ENCODE data around the gene DYNC2LI1.

DYNC2LI1 gene

GRCh38 chr2:43851011-43851980 is 77.5 kb downstream of the DYNC2LI1 start:
- Histone ChIP-seq H3K36me3 (ENCODE audit: control insufficient read depth in 1 of 2, insufficient read depth in 2 of 2, low read length in 2 of 2) (no peaks in the 10 kb centered on the region), H3K27ac (ENCODE audit: low read length) (no peak overlapping the region), H3K4me1 (ENCODE audit: control insufficient read depth in 1 of 2, insufficient read depth in 2 of 2, low read length in 2 of 2) (no peaks in the 10 kb centered on the region), H3K27me3 (ENCODE audit: low read depth, low read length) (peaks cover 8% of the 10 kb centered on the region), H3K9me3 (ENCODE audit: control insufficient read depth in 1 of 2, low read length in 2 of 2) (no peaks in the 10 kb centered on the region), H3K4me3 (ENCODE audit: low read depth in 1 of 2, low read length in 2 of 2) (no peak overlapping the region)

GRCh38 chr2:43852196-43852730 is 78.4 kb downstream of the DYNC2LI1 start:
- no peak overlapping the region for H3K4me3 ChIP-seq (ENCODE audit: low read depth in 1 of 2, low read length in 2 of 2)
- no peaks in the 10 kb centered on the region for H3K36me3 ChIP-seq (ENCODE audit: control insufficient read depth in 1 of 2, insufficient read depth in 2 of 2, low read length in 2 of 2)
- H3K27ac ChIP-seq (ENCODE audit: low read length) = no peak overlapping the region
- H3K9me3 ChIP-seq (ENCODE audit: control insufficient read depth in 1 of 2, low read length in 2 of 2) = no peaks in the 10 kb centered on the region
- no peaks in the 10 kb centered on the region for H3K4me1 ChIP-seq (ENCODE audit: control insufficient read depth in 1 of 2, insufficient read depth in 2 of 2, low read length in 2 of 2)
- H3K27me3 ChIP-seq (ENCODE audit: low read depth, low read length) = peaks cover 8% of the 10 kb centered on the region

- H3K36me3 ChIP-seq (ENCODE audit: control insufficient read depth in 1 of 2, insufficient read depth in 2 of 2, low read length in 2 of 2) = no peaks in the 10 kb centered on the region
- H3K27ac ChIP-seq (ENCODE audit: low read length) = no peak overlapping the region
- H3K4me1 ChIP-seq (ENCODE audit: control insufficient read depth in 1 of 2, insufficient read depth in 2 of 2, low read length in 2 of 2) = no peaks in the 10 kb centered on the region
- H3K9me3 ChIP-seq (ENCODE audit: control insufficient read depth in 1 of 2, low read length in 2 of 2) = no peaks in the 10 kb centered on the region
- peaks cover 8% of the 10 kb centered on the region for H3K27me3 ChIP-seq (ENCODE audit: low read depth, low read length)
- no peak overlapping the region for H3K4me3 ChIP-seq (ENCODE audit: low read depth in 1 of 2, low read length in 2 of 2)
These were observed 79.6 kb downstream of the DYNC2LI1 start for GRCh38 chr2:43853141-43854081.

GRCh38 chr2:43854671-43855070 is 80.8 kb downstream of the DYNC2LI1 start:
- H3K27ac ChIP-seq (ENCODE audit: low read length) = no peak overlapping the region
- H3K27me3 ChIP-seq (ENCODE audit: low read depth, low read length) = peaks cover 8% of the 10 kb centered on the region
- no peaks in the 10 kb centered on the region for H3K4me1 ChIP-seq (ENCODE audit: control insufficient read depth in 1 of 2, insufficient read depth in 2 of 2, low read length in 2 of 2)
- no peaks in the 10 kb centered on the region for H3K36me3 ChIP-seq (ENCODE audit: control insufficient read depth in 1 of 2, insufficient read depth in 2 of 2, low read length in 2 of 2)
- H3K9me3 ChIP-seq (ENCODE audit: control insufficient read depth in 1 of 2, low read length in 2 of 2) = no peaks in the 10 kb centered on the region
- no peak overlapping the region for H3K4me3 ChIP-seq (ENCODE audit: low read depth in 1 of 2, low read length in 2 of 2)

GRCh38 chr2:43855292-43855691 is 81.5 kb downstream of the DYNC2LI1 start:
- Histone ChIP-seq H3K9me3 (ENCODE audit: control insufficient read depth in 1 of 2, low read length in 2 of 2) (no peaks in the 10 kb centered on the region), H3K27me3 (ENCODE audit: low read depth, low read length) (peaks cover 8% of the 10 kb centered on the region), H3K36me3 (ENCODE audit: control insufficient read depth in 1 of 2, insufficient read depth in 2 of 2, low read length in 2 of 2) (no peaks in the 10 kb centered on the region), H3K4me3 (ENCODE audit: low read depth in 1 of 2, low read length in 2 of 2) (no peak overlapping the region), H3K4me1 (ENCODE audit: control insufficient read depth in 1 of 2, insufficient read depth in 2 of 2, low read length in 2 of 2) (no peaks in the 10 kb centered on the region), H3K27ac (ENCODE audit: low read length) (no peak overlapping the region)

Measured in muscle layer of duodenum (tissue), 2 donors.